Measurements from ENCODE around the gene GTPBP1. TPM values are rescaled to one million over a fixed set of nuclear protein-coding genes. Genes with fewer than 3 reads are reported as not detected.

Gene GTPBP1
- polyA plus RNA-seq, 3 donors, result 6.7 to 41.4 (median 12.7) TPM

- no peaks in the 10 kb centered on the region for H3K27me3 ChIP-seq (ENCODE audit: control insufficient read depth in 2 of 2, insufficient read depth in 2 of 2, low read length in 2 of 2)
- peak overlapping the region in 5 of 7 donors; percentile 26 to 69 (median 64) for H3K27ac Mint-ChIP-seq
- H3K4me3 ChIP-seq (replicated peaks in 1 of 3; ENCODE audit: low read depth in 2 of 3, low read length in 3 of 3), result no peak overlapping the region
- no peaks in the 10 kb centered on the region for H3K4me1 ChIP-seq (ENCODE audit: control insufficient read depth in 1 of 2, insufficient read depth in 2 of 2, low read length in 2 of 2)
- intact Hi-C loops (cut with micrococcal nuclease), result no loop called here
- 98% methylated on average over 7 of the region's 7 CpGs for WGBS (ENCODE audit: insufficient coverage)
- peaks cover 100% of the 10 kb centered on the region for H4K20me1 ChIP-seq (ENCODE audit: insufficient read depth, low read length)
- no peak for DNase-seq
- peaks cover 73 to 87% of the 10 kb centered on the region in 2 donors for H3K36me3 Mint-ChIP-seq
- peaks cover 0 to 3% (median 0%) of the 10 kb centered on the region in 3 donors for H3K27me3 Mint-ChIP-seq (ENCODE audit: low read depth in 3 of 3)
- TF ChIP-seq CTCF (IDR thresholded peaks at IDR 0.05), result no peak
- no peak overlapping the region for H3K9ac ChIP-seq (ENCODE audit: insufficient read depth, low read length, poor library complexity, severe bottlenecking)
- H3K4me2 ChIP-seq (replicated peaks; ENCODE audit: extremely low read depth, low read length, poor library complexity, severe bottlenecking), result no peak overlapping the region
- H3K9me3 Mint-ChIP-seq, result no peaks in the 10 kb centered on the region
- no peaks in the 10 kb centered on the region for H3K9me3 ChIP-seq (replicated peaks in 1 of 2; ENCODE audit: control insufficient read depth in 1 of 2, insufficient read depth in 1 of 2, low read length in 2 of 2)
- H2AFZ ChIP-seq (ENCODE audit: insufficient read depth, low read depth, low read length, poor library complexity, severe bottlenecking), result no peak overlapping the region
- H3K27ac ChIP-seq (ENCODE audit: low read depth in 1 of 2, low read length in 2 of 2), result peak overlapping the region in 1 of 2 donors; percentile 23
- H3K36me3 ChIP-seq (replicated peaks in 1 of 2; ENCODE audit: control insufficient read depth in 1 of 2, insufficient read depth in 2 of 2, low read length in 2 of 2), result peaks cover 77 to 91% of the 10 kb centered on the region in 2 donors
- H3K79me2 ChIP-seq (ENCODE audit: insufficient read depth, low read length), result peaks cover 17% of the 10 kb centered on the region
- H3K4me3 Mint-ChIP-seq, result no peak overlapping the region
- H3K4me1 Mint-ChIP-seq, result peaks cover 8% of the 10 kb centered on the region
Observed at GRCh38 chr22:38735126-38735464, 29.4 kb downstream of the GTPBP1 start.

- WGBS (ENCODE audit: insufficient coverage), result 71% methylated on average over 13 of the region's 15 CpGs
- H3K4me3 Mint-ChIP-seq, result no peak overlapping the region
- H3K27ac Mint-ChIP-seq, result peak overlapping the region in 2 of 7 donors; percentile 26 to 79
- Histone ChIP-seq H3K4me3 (replicated peaks in 1 of 3; ENCODE audit: low read depth in 2 of 3, low read length in 3 of 3) (no peak overlapping the region), H3K27ac (ENCODE audit: low read depth in 1 of 2, low read length in 2 of 2) (peak overlapping the region in 1 of 2 donors; percentile 23), H3K4me2 (replicated peaks; ENCODE audit: extremely low read depth, low read length, poor library complexity, severe bottlenecking) (no peak overlapping the region), H3K9me3 (replicated peaks in 1 of 2; ENCODE audit: control insufficient read depth in 1 of 2, insufficient read depth in 1 of 2, low read length in 2 of 2) (no peaks in the 10 kb centered on the region), H4K20me1 (ENCODE audit: insufficient read depth, low read length) (peaks cover 100% of the 10 kb centered on the region), H3K4me1 (ENCODE audit: control insufficient read depth in 1 of 2, insufficient read depth in 2 of 2, low read length in 2 of 2) (no peaks in the 10 kb centered on the region), H3K36me3 (replicated peaks in 1 of 2; ENCODE audit: control insufficient read depth in 1 of 2, insufficient read depth in 2 of 2, low read length in 2 of 2) (peaks cover 77 to 91% of the 10 kb centered on the region in 2 donors), H3K27me3 (ENCODE audit: control insufficient read depth in 2 of 2, insufficient read depth in 2 of 2, low read length in 2 of 2) (no peaks in the 10 kb centered on the region), H3K9ac (ENCODE audit: insufficient read depth, low read length, poor library complexity, severe bottlenecking) (no peak overlapping the region), H3K79me2 (ENCODE audit: insufficient read depth, low read length) (peaks cover 18% of the 10 kb centered on the region), H2AFZ (ENCODE audit: insufficient read depth, low read depth, low read length, poor library complexity, severe bottlenecking) (no peak overlapping the region)
- intact Hi-C loops (cut with micrococcal nuclease), result no loop called here
- DNase-seq, result no peak
- TF ChIP-seq CTCF (IDR thresholded peaks at IDR 0.05), result no peak
- no peaks in the 10 kb centered on the region for H3K9me3 Mint-ChIP-seq
- H3K36me3 Mint-ChIP-seq, result peaks cover 73 to 87% of the 10 kb centered on the region in 2 donors
- peaks cover 8% of the 10 kb centered on the region for H3K4me1 Mint-ChIP-seq
- peaks cover 0 to 1% (median 0%) of the 10 kb centered on the region in 3 donors for H3K27me3 Mint-ChIP-seq (ENCODE audit: low read depth in 3 of 3)
Observed at GRCh38 chr22:38735465-38736256, 29.9 kb downstream of the GTPBP1 start.
